Fibroblast of peridontal ligament (primary cell): ENCODE measurements around the gene CFC1.
"Not testable (repeated sequence)": the region's sequence is repeated elsewhere in the genome, so short reads cannot be mapped to it uniquely, and the experiment has no call there.

ENCODE experiments used
- DNase-seq: peaks from one replicate; pipeline ENCODE4 v3.0.0-alpha.2; 2010; ENCODE audit errors: extremely low read depth

Gene CFC1

GRCh38 chr2:130599393-130599792, at the start of gene CFC1:
TSS of gene CFC1 (minus strand) at chr2:130599575. CDS start at chr2:130599287, 288 bp downstream.
- not testable (repeated sequence) for DNase-seq

GRCh38 chr2:130641688-130642087, 42.3 kb upstream of the CFC1 start:
- not testable (repeated sequence) for DNase-seq

GRCh38 chr2:130638973-130639372, 39.6 kb upstream of the CFC1 start:
- DNase-seq = not testable (repeated sequence)

- not testable (repeated sequence) for DNase-seq
Measured at GRCh38 chr2:130628784-130629475, 29.6 kb upstream of the CFC1 start.

DNA sequence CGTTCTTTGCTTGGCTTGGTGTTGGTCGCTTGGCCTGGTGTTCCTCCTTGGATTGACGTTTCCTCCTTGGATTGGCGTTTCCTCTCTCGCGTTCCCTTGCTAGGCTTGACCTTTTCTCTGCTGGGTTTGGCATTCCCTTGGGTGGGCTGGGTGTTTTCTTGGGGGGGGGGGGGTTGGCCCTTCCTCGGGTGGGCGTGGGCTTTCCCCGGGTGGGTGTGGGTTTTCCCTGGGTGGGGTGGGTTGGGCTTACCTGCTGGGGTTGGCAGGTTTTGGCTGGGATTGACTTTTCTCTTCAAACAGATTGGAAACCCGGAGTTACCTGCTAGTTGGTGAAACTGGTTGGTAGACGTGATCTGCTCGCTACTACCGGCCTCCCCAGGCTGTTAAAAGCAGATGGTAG, 11.8 kb upstream of the CFC1 start, which contains the start of gene POTEJ:
Gene POTEJ, plus strand, starts transcription at position 301 of the 400 bp plus-strand sequence. Its CDS starts 93 bp downstream, at position 394.
- DNase-seq = not testable (repeated sequence)

- not testable (repeated sequence) for DNase-seq
Measured at GRCh38 chr2:130610486-130610885, 11.1 kb upstream of the CFC1 start.

DNA sequence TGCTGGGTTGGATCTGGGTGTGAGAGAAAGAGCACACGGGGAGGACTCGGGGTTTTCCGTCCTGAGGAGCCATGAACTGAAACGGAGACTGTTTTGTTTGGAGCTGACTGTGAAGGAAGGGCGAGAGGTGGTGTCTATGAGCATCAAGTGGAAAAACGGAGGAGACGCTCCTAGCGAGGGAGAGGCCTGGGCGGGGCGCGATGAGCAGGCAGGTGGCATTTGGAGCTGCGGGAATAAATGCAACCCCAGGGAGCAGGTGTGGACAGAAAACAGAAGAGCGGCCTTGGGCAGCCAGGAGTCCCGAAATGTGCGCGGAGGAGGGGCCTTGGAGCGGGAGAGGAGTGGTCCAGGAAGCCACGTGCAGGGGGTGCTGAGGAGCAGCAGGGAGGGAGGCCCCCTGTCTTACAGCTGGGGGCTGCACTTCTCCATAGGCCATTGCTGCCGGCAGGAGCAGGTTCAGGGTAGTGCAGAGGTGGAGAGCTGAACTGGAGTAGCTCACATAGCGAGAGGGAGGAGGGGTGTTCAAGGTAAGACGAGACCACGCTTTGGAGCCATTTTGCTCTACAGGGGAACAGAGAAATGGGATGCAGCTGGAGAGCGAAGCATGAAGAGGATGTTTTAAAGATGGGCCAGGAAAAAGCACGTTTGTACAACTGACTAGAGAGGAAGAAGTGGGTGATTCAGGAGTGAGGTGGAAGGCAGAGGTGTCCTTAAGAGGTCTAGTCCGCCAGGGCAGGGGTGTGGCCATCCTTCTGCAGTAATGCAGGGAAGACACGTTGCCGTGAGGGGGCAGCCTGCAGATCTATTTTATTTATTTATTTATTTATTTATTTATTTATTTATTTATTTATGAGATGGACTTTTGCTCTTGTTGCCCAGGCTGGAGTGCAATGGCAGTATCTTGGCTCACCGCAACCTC, 9.9 kb upstream of the CFC1 start:
- DNase-seq = not testable (repeated sequence)

GRCh38 chr2:130608276-130609001, 9.1 kb upstream of the CFC1 start:
- DNase-seq = not testable (repeated sequence)

DNA sequence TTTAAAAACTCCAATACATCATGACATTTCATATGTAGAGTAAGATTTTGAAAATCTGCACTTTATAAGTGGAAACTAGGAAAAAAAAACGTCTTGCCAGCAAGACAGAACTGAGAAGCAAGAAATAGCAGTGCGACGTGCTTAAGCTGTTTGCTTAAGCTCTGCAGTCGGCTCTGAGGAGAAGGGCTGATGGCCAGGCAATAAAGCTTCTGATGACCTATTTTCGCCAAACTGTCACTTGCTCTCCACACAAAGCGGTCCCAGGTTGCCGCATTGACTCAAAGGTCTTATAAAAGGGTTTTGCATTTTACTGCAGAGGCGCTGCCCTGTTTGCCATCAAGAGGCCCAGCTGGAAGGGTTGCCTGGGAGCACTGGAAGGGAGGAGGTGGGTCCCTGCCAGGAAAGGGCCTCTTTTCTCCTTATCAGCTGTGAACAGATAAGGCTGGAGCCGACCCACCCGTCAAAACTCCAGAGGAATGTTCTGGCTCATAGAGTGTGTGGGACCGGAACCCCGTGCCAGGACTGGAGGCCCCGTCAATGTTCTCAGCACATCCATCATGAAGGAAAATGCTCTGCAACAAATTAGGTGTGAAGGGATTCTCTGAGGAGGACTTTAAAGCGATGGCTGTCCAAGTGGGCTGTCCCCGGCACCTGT, 2.4 kb upstream of the CFC1 start:
- not testable (repeated sequence) for DNase-seq

GRCh38 chr2:130599926-130600325, 551 bp upstream of the CFC1 start:
- DNase-seq = not testable (repeated sequence)

- not testable (repeated sequence) for DNase-seq
Measured at GRCh38 chr2:130598463-130598862, 912 bp downstream of the CFC1 start.

GRCh38 chr2:130597994-130598393, 1.4 kb downstream of the CFC1 start:
- not testable (repeated sequence) for DNase-seq

- not testable (repeated sequence) for DNase-seq
Measured at GRCh38 chr2:130596757-130597156, 2.6 kb downstream of the CFC1 start.

DNA sequence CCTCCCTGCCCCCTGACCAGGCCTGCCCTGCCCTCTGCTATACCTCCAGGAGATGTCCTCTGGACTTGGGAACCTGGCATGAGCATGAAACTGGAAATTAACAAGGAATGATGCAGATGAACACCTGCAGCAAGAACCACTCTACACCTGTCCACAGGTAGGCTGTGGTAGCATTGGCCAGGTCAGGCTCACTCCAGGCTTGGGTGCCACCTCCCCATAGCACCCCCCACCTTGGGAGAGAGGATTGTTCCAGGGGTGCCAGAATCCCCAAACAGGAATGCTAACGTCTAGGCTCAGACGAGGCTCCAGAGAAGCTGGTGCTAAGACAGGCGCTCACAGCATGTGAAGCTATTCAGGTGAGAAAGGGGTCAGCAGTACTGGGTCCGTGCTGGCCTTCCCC, 5.4 kb downstream of the CFC1 start:
- DNase-seq = not testable (repeated sequence)

DNA sequence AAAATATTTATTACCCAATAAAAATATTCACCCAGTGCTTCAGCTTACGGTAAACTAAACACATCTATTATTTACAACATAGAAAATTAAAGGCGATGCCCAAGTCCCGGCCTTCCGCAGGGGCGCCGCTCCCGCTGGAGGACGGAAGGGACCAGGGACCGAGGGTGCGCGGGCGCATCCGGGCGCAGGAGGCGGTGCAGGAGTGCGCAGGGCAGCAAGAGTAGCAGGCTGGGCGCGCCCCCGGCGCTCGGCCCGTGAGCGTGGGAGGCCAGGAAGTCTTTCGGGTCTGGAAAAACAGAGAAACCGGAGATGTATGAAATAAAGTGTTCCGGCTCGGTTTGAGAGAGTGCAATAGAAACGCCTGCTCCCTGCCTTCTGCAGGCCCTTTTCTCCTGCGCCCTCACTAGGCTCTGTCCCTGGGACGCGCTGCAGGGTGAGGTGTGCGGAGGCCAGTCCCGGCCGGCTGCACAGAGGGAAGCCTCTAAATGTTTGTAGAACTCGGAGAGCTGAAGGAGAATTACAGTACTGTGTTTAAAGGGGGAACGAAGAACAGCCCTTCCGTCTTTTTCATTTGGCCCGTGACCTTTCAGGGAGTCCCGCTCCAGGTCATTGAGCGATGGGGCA, 6.5 kb downstream of the CFC1 start:
- not testable (repeated sequence) for DNase-seq

- not testable (repeated sequence) for DNase-seq
Measured at GRCh38 chr2:130590842-130591359, 8.5 kb downstream of the CFC1 start.

GRCh38 chr2:130590170-130590841, 9.1 kb downstream of the CFC1 start:
- not testable (repeated sequence) for DNase-seq

DNA sequence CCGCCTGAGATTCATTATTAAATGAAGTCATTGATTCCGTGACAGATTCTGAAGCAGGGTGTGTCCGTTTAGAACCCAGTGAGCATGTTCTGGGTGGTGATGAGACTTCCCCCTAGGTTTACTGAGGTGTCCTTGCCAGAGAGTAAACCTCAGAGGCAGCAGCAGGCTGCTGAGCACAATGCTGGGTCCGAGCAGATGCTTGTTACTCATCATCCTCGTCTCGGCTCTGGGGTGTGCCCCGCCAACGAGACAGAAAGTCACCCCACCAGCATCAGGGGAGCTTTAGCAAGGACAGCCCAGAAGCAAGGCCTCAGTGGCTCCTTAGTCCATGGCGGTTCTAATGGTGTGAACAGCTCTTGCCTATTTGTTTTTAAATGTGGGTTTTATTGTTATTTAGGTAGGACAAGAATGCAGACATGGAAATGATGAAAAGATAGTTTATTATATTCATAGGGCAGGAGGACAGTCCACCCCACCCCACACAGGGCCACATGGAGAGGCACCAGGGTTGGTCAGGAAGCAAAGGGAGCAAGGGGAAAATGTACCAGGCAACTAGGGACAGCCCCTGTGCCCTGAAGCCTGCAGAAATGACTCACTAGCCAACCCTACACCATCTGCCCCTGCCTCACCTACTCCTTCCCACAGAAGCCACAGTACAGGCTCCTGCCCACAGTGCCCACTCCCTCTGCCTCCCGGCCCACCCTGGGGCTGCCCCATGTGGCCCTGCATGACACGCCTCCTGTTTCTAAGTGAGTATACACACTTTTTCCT, 10.5 kb downstream of the CFC1 start:
- DNase-seq = not testable (repeated sequence)

- not testable (repeated sequence) for DNase-seq
Measured at GRCh38 chr2:130584726-130585125, 14.6 kb downstream of the CFC1 start.
